Cerebellar nuclear complex (tissue), 1 donor: Measurements from ENCODE around the gene MTRF1.
"Not testable (repeated sequence)": the region's sequence is repeated elsewhere in the genome, so short reads cannot be mapped to it uniquely, and the experiment has no call there.

Source experiments
- DNase-seq, 2 experiments: peaks; one replicate each; lab custom pipeline; 2025; lab: John Stamatoyannopoulos, UW

Gene MTRF1

GRCh38 chr13:41282129-41282571 is 18.8 kb upstream of the MTRF1 start:
- DNase-seq = no peak

GRCh38 chr13:41279156-41279555 is 15.8 kb upstream of the MTRF1 start:
- DNase-seq = not testable (repeated sequence)

GRCh38 chr13:41276824-41277223 is 13.4 kb upstream of the MTRF1 start:
- DNase-seq = no peak

- no peak for DNase-seq
These were observed 11.5 kb upstream of the MTRF1 start for GRCh38 chr13:41274881-41275280.

- DNase-seq = no peak
These were observed 10.6 kb upstream of the MTRF1 start for GRCh38 chr13:41273831-41274441.

GRCh38 chr13:41271456-41272285 is 8.3 kb upstream of the MTRF1 start:
- DNase-seq = no peak

- DNase-seq = no peak
These were observed 5.4 kb upstream of the MTRF1 start for GRCh38 chr13:41268764-41269163.

GRCh38 chr13:41267106-41267505 is 3.7 kb upstream of the MTRF1 start:
- DNase-seq = no peak

- no peak for DNase-seq
These were observed 3.4 kb downstream of the MTRF1 start for GRCh38 chr13:41259875-41260501.

- no peak for DNase-seq
These were observed 5.8 kb downstream of the MTRF1 start for GRCh38 chr13:41257535-41257934.

- no peak for DNase-seq
These were observed 8.5 kb downstream of the MTRF1 start for GRCh38 chr13:41254902-41255301.

GRCh38 chr13:41250993-41251392 is 12.4 kb downstream of the MTRF1 start:
- no peak for DNase-seq

GRCh38 chr13:41246969-41247680 is 16.3 kb downstream of the MTRF1 start:
- no peak for DNase-seq

- no peak for DNase-seq
These were observed 18.8 kb downstream of the MTRF1 start for GRCh38 chr13:41244556-41244955.

- no peak for DNase-seq
These were observed 21.8 kb downstream of the MTRF1 start for GRCh38 chr13:41241626-41242025.

GRCh38 chr13:41236369-41236768 is 27.0 kb downstream of the MTRF1 start:
- DNase-seq = no peak

GRCh38 chr13:41232578-41233480 is 30.5 kb downstream of the MTRF1 start:
- no peak for DNase-seq

GRCh38 chr13:41231786-41232185 is 31.6 kb downstream of the MTRF1 start:
- no peak for DNase-seq

- no peak for DNase-seq
These were observed 32.2 kb downstream of the MTRF1 start for GRCh38 chr13:41231025-41231677.

GRCh38 chr13:41229356-41229755 is 34.0 kb downstream of the MTRF1 start:
- no peak for DNase-seq
